Ammon's horn (tissue), 1 donor: ENCODE data around the gene MKRN3.

ENCODE experiments used
- DNase-seq: peaks from one replicate; pipeline ENCODE4 v3.0.0-alpha.2; 2016; ENCODE audit warnings: low spot score

Gene MKRN3

DNA sequence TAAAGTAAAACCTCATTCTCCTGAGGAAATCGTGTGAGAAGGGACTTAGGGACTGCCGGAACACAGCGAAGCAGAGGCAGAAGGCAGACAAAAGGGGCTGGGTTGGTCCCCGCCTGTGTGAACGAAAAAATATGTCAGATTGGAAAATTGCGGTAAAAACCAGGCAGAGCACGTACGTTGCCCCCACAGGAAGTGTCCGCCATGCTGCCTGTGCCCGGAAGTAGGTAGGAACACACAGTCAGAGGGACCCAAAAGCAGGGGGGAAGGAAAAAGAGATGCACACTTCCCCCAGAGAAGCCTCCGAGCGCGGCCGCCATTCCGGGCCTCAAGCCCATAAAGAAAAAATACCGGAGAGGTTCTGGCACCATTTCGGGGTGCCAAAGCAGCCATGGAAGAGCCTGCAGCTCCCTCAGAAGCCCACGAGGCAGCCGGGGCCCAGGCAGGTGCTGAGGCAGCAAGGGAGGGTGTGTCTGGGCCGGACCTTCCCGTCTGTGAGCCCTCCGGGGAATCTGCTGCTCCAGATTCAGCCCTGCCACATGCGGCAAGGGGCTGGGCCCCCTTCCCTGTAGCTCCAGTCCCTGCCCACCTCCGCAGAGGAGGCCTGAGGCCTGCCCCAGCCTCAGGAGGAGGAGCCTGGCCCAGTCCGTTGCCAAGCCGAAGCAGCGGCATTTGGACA lies at the start of gene MKRN3:
Gene MKRN3, plus strand, starts transcription at position 280 of the 676 bp plus-strand sequence. Its CDS starts 109 bp downstream, at position 389.
- peak; percentile 69 for DNase-seq

DNA sequence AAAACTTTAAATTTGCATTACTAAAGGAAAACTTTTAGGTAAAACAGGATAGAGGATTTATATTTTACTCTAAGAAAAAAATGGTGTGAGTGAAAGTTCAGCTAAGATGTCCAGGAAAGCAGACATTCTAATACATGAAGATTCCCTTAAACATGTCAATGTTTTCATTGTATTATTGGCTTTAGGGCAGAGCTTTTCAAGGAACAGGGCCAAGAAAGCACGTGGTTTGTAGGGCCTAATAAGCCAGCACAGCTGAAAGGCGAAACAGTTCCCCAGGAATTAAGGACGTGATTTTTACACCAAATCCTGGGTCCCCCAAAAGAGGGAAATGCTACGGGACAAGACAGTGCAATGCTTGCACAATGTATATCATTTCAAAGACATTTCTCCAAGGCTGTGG lies 48.6 kb upstream of the MKRN3 start:
- DNase-seq, result peak; percentile 54

GRCh38 chr15:23518104-23518503 lies 47.4 kb upstream of the MKRN3 start:
- peak; percentile 48 for DNase-seq

- DNase-seq, result no peak
These were observed 40.7 kb upstream of the MKRN3 start for GRCh38 chr15:23524816-23525215.

GRCh38 chr15:23529891-23530290 lies 35.6 kb upstream of the MKRN3 start:
- DNase-seq, result no peak

DNA sequence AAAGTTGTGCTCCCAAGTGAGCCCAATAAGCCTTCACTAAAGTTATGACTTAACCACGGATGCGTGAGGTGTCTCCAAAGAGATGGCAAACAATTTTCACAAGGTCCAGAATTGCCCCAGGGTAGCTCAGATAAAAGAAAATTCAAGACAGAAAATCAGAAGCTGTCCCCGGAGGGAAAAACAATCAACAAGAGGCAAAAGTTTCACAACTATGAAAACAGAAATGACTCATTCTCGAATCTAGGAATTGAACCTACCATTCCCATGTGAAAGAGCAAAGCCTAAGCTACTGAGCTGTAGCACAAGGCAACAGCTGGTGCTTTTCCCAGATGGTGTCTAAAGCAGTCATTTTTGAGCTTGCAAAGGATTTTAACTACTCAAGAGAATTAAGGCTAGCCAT lies 33.5 kb upstream of the MKRN3 start:
- peak; percentile 68 for DNase-seq

GRCh38 chr15:23536659-23537058 lies 28.8 kb upstream of the MKRN3 start:
- no peak for DNase-seq

DNA sequence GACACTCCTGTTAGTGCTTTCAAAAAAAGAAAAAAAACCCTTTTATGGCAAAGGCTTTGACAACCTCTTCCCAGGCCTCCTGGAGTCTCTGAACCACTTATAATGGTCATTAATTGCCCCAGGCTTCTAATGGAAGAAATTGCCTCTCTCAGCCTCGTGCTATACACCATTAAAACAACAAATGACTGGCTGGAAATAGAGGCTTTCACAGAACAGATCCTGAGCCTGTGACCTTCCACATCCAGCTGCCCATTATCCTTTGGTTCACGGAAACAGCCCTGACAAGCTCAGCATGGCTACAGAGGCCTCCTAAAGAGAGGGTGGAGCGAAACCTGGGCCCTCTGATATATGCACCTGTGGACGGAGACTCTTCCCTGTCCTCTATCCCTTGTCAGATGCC lies 26.8 kb upstream of the MKRN3 start:
- no peak for DNase-seq

DNA sequence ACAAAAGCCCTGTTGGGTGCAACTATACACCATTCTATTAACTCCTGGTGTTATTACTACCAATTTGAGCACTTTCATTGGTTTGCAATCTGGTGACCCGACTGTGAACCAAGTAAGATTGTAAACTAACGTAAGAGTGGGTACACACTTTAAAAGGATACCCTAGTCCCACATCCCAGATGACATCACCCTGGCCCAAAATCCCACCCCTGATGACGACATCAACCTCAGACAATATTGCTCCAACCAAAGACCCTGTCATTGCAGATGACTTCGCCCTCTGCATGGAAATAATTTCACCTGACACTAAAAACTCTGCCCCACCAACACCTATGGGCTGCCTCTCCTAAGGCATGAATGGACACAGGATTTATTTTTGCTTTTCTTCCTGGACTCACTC lies 25.6 kb upstream of the MKRN3 start:
- no peak for DNase-seq

GRCh38 chr15:23546158-23546557 lies 19.3 kb upstream of the MKRN3 start:
- DNase-seq, result no peak

DNA sequence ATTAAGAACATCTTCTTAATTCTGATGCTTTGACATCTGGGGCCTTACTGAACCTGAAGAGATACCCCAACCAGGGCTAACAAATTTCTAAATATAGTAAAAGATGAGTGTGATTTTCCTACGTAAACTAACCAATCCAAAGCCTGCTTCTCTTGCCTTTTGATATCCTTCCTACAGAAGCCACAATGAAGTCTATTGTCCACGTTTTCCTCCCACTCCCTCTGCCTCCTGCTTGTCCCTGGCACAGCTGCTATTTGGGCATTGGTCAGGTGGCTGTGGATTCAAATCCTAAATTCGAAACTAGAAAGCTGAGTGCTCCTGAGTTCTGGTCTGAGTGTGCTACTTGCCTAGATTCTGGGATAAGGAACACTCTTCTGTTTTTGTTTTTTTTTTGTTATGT lies 17.4 kb upstream of the MKRN3 start:
- DNase-seq, result peak; percentile 38

- no peak for DNase-seq
These were observed 3.6 kb upstream of the MKRN3 start for GRCh38 chr15:23561914-23562313.

DNA sequence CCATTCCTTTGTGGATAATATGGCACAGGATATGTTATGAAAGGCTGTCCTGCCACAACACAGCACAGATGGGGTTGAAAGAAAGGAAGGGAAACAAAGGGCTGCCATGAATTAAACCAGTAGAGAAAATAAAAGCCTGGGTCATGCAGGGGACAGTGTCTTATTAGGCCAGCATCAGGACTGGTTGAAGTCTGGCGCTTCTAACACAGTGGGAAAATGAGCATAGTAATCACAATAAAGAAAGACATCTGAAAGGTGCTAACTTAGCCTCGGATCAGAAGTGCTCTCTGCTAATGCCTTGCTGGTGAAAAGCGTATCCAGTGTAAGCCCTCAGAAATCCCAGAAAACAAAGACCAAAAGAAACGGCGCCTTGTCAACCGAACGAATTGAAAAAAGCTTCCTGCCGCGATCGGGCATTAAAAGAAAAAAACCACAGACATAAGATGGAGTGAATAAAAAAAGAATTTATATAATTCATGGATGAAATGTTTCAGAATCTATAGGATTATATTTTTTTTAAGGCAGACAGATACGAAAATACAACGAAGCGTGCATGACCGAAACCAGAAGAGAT lies 566 bp upstream of the MKRN3 start:
- no peak for DNase-seq

GRCh38 chr15:23566071-23566554 lies 639 bp downstream of the MKRN3 start:
- DNase-seq, result peak; percentile 55

DNA sequence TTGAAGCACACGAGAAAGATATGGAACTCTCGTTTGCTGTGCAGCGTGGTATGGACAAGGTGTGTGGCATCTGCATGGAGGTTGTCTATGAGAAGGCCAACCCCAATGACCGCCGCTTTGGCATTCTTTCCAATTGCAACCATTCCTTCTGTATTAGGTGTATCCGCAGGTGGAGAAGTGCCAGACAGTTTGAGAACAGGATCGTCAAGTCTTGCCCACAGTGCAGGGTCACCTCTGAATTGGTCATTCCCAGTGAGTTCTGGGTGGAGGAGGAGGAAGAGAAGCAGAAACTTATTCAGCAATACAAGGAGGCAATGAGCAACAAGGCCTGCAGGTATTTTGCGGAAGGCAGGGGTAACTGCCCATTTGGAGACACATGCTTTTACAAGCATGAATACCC lies 1.2 kb downstream of the MKRN3 start:
- no peak for DNase-seq

- peak; percentile 87 for DNase-seq
These were observed 2.4 kb downstream of the MKRN3 start for GRCh38 chr15:23567921-23568320.

- no peak for DNase-seq
These were observed 3.9 kb downstream of the MKRN3 start for GRCh38 chr15:23569151-23569925.

DNA sequence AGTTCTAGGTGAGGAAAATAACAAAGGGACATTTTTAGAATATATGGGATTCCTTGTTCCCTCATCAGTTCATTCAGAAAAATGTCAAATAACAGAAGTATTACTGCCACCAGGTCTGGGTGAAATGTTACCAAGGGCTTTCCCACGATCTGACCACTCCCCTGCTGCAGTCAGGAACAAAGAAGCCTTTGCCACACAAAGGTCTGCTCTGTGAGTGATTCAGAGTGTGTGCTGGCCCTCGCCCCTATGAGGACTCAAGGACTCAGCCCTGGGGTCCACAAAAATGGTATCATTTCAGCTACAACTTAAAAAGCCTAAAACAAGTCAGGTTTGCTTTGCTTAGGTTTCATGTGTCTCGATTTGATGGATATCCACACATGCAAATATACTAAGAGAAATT lies 5.0 kb downstream of the MKRN3 start:
- peak; percentile 64 for DNase-seq

DNA sequence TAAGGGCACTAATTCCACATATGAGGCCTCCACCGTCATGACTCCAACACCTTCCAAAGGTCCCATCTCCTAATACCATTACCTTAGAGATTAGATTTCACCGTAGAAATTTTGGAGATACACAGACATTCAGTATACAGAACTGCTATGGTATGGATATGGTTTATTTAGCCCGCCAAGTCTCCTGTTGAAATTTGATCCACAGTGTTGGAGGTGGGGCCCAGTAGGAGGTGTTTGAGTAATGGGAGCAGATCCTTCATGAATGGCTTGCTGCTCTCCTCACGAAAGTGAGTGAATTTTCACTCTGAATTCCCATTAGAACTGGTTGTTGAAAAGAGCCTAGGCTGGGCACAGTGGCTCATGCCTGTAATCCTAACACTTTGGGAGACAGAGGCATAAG lies 7.4 kb downstream of the MKRN3 start:
- DNase-seq, result no peak

GRCh38 chr15:23574742-23575141 lies 9.3 kb downstream of the MKRN3 start:
- DNase-seq, result no peak

- no peak for DNase-seq
These were observed 10.6 kb downstream of the MKRN3 start for GRCh38 chr15:23576061-23576460.

DNA sequence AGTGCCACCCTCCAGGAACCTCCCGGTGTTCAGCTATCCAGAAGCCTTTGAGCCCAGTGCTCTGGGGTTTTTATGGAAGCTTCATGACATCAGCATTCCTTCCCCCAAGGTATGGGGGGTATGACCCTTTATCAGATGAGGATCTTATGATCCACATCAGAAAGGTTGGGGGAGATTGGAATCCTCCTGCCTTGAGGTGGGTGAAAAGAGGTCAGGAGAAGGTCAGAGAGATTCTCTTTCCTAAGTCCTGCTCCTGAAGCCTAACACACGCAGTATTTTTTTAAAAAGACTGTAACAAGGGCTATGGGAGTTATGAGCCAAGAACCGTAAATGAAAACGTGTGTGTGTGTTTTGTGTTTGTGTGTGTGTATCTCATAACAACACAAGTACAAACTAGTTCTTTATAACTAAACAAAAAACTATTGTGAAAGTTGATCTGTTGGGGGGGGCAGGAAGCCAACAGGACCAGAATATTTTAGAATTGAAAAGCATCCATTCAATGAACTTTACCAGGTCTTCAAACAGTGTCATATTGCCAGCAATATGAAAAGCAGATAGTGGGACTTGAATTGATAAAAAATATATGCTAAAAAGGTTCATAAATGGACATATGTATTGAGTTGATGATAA lies 13.2 kb downstream of the MKRN3 start:
- no peak for DNase-seq

- no peak for DNase-seq
These were observed 22.8 kb downstream of the MKRN3 start for GRCh38 chr15:23588268-23588667.
